HUES64 (cell line): Measurements from ENCODE around the gene NAA25.
"Not testable (repeated sequence)": the region's sequence is repeated elsewhere in the genome, so short reads cannot be mapped to it uniquely, and the experiment has no call there.

Source experiments
- H3K27ac ChIP-seq: 2 replicates; pipeline ENCODE4 v1.7.0; 2013; ENCODE audit warnings: low read depth, low read length, inconsistent platforms
- H3K27me3 ChIP-seq: 2 replicates; pipeline ENCODE4 v1.6.1; 2013; ENCODE audit warnings: mild to moderate bottlenecking, low read length; ENCODE audit not compliant: insufficient read depth
- H3K36me3 ChIP-seq: 2 replicates; pipeline ENCODE4 v1.6.1; 2013; ENCODE audit warnings: mild to moderate bottlenecking, low read length; ENCODE audit not compliant: insufficient read depth
- H3K4me1 ChIP-seq: 2 replicates; pipeline ENCODE4 v1.6.1; 2013; ENCODE audit warnings: mild to moderate bottlenecking, low read length, moderate library complexity; ENCODE audit not compliant: insufficient read depth
- H3K4me3 ChIP-seq: 2 replicates; pipeline ENCODE4 v1.5.1; 2013; ENCODE audit warnings: mild to moderate bottlenecking, low read length, moderate library complexity
- H3K9ac ChIP-seq: 2 replicates; pipeline ENCODE4 v1.6.1; 2013; ENCODE audit warnings: mild to moderate bottlenecking, low read depth, low read length
- H3K9me3 ChIP-seq: 2 replicates; pipeline ENCODE4 v1.6.1; 2013; ENCODE audit warnings: low read depth, low read length; ENCODE audit not compliant: insufficient read depth
- WGBS: fragments of 150-250, 120-280 bp; methylation state at CpG from one replicate; pipeline ENCODE4 v1.1.7; 2013; ENCODE audit warnings: missing lambda C conversion rate; 5-methylcytosine and 5-hydroxymethylcytosine counted together

NAA25 gene

DNA sequence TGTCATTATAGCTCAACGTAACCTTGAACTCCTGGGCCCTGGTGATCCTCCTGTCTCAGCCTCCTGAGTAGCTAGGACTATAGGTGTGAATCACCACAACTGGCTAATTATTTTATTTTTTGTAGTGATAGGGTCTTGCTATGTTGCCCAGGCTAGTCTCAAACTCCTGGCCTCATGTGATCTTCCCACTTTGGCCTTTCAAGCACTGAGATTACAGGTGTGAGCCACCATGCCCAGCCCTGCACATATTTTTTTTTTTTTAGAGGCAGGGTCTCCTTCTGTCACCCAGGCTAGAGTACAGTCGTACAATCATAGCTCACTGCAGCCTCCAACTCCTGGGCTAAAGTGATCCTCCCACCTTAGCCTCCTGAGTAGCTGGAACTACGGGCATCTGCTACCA, 104.5 kb downstream of the NAA25 start:
- H3K36me3 ChIP-seq, result no peaks in the 10 kb centered on the region
- no peak overlapping the region for H3K4me3 ChIP-seq
- no peak overlapping the region for H3K9ac ChIP-seq
- no peak overlapping the region for H3K27ac ChIP-seq
- WGBS, result 94% methylated on average over 3 of the region's 3 CpGs
- no peaks in the 10 kb centered on the region for H3K9me3 ChIP-seq
- no peaks in the 10 kb centered on the region for H3K27me3 ChIP-seq
- peaks cover 13% of the 10 kb centered on the region for H3K4me1 ChIP-seq

DNA sequence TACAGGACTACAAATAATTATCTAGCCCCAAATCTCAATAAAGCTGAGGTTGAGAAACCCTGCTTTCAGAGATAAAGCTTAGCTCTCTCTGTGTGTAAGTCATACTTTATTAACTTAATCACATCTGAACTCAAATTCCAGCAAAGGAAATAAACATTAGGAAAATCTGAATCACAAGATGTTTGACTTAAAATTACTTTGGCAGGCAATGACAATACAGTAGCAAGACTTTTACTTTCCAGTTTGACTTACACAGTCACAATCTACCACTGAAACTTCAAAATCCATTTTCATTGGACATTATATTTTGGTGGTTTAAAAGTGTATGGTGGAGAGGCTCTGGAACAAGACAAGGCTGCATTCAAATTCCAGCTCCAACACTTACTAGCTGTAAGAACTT, 107.0 kb downstream of the NAA25 start:
- H3K36me3 ChIP-seq, result no peaks in the 10 kb centered on the region
- H3K9ac ChIP-seq, result no peak overlapping the region
- no peaks in the 10 kb centered on the region for H3K9me3 ChIP-seq
- no peaks in the 10 kb centered on the region for H3K27me3 ChIP-seq
- no peak overlapping the region for H3K27ac ChIP-seq
- peaks cover 11% of the 10 kb centered on the region for H3K4me1 ChIP-seq
- H3K4me3 ChIP-seq, result no peak overlapping the region

DNA sequence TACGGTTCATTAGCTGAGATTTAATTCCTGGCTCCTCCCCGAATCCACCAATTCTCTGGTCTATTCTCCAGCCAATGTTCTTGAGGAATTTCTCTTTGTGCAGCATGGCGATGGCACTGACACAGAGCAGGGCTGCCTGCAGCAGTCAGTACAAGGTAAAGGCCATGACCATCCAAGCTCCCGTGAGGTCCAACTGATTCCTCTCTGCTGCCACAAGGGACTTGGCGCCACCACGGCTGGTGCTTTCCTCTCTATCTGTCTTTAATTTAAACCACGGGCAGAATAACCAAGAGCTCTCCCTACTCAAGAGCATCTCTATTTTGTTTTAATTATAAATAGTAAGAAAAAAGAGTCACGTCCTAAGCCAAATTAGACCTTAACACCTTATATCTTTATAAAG, 107.8 kb downstream of the NAA25 start:
- Histone ChIP-seq H3K4me3 (no peak overlapping the region), H3K36me3 (no peaks in the 10 kb centered on the region), H3K4me1 (peaks cover 4% of the 10 kb centered on the region; the same call in 1 of the 2 replicates), H3K27me3 (no peaks in the 10 kb centered on the region), H3K9me3 (no peaks in the 10 kb centered on the region), H3K27ac (no peak overlapping the region), H3K9ac (no peak overlapping the region)
- WGBS, result 93% methylated on average over 8 of the region's 8 CpGs

DNA sequence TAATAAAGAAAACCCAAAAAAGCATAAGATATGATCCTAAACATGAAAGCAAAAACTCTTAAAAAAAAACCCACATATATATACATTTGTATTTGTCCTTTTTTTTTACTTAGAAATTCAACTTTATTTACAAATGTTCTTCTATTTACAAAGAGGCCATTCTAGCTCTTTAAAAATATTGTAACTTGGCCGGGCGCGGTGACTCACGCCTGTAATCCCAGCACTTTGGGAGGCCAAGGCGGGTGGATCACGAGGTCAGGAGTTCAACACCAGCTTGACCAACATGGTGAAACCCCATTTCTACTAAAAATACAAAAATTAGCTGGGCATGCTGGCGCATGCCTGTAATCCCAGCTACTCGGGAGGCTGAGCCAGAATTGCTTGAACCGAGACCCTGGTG, 109.5 kb downstream of the NAA25 start:
- not testable (repeated sequence) for H3K27me3 ChIP-seq, H3K4me3 ChIP-seq, H3K36me3 ChIP-seq, H3K27ac ChIP-seq, H3K4me1 ChIP-seq, H3K9me3 ChIP-seq, H3K9ac ChIP-seq
- 94% methylated on average over 9 of the region's 9 CpGs for WGBS

DNA sequence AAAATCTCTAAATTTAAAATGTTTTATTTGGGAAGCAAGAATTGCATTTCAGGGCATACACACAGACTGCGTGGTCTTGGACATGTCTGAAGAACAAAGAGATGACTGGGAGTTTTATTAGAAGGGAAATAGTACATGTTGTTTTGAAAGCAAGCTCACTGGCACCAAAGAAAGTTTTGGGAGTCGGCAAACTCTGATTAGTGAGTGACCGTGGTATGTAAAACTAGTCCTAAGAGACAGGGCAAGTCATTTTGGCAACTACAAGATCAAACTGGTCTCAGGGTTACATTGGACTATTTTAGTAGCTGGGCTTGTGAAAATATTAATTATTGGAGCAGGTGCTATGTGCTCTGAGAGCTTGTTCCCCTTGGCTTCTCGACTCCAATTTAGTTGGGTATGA, 110.6 kb downstream of the NAA25 start:
- Histone ChIP-seq H3K27me3 (no peaks in the 10 kb centered on the region), H3K9ac (no peak overlapping the region), H3K4me1 (no peaks in the 10 kb centered on the region), H3K27ac (no peak overlapping the region), H3K36me3 (no peaks in the 10 kb centered on the region), H3K4me3 (no peak overlapping the region), H3K9me3 (no peaks in the 10 kb centered on the region)
- WGBS, result 96% methylated on average over 4 of the region's 4 CpGs

DNA sequence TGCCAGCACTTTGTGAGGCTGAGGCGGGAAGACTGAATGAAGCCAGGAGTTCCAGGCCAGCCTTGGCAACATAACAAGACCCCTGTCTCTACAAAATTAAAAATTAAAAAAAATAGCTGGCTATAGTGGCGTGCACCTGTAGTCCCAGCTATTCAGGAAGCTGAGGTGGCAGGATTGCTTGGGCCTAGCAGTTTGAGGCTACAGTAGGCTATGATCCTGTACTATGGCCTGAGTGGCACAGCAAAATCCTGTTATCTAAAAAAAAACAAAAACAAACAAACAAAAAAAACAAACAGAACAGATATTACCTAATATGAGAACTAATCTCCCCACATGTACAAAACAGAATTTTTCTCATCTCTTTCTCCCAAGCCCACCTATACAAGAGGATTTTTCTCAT, 111.3 kb downstream of the NAA25 start:
- no peak overlapping the region for H3K27ac ChIP-seq
- H3K4me3 ChIP-seq, result no peak overlapping the region
- no peaks in the 10 kb centered on the region for H3K36me3 ChIP-seq
- H3K4me1 ChIP-seq, result no peaks in the 10 kb centered on the region
- WGBS, result 96% methylated on average over 2 of the region's 2 CpGs
- H3K9ac ChIP-seq, result no peak overlapping the region
- no peaks in the 10 kb centered on the region for H3K27me3 ChIP-seq
- no peaks in the 10 kb centered on the region for H3K9me3 ChIP-seq

DNA sequence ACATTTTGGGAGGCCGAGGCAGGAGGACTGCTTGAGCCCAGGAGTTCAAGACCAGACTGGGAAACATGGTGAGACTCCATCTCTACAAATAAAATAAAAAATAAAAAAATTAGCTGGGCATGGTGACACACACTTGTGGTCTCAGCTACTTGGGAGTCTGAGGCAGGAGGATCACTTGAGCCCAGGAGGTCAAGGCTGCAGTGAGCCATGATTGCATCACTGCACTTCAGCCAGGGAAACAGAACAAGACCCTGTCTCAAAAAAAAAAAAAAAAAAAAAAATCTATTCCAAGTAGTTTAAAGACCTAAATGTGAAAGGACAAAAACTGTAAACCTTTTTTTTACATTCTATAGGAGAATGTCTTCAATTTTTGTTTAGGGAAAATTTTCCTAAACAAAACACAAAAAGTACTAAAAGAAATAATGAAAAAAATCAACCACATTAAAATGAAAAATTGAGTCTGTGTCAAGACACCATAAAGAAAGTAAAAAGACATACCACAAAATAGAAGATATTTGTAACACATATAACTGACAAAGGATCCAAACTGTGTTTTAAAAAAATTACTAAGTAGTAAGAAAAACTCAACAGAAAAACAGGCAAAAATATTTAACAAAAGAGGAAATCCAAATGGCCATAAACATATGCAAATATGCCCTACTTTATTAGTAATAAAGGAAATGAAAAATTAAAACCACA, 112.7 kb downstream of the NAA25 start:
- no peaks in the 10 kb centered on the region for H3K27me3 ChIP-seq
- H3K27ac ChIP-seq, result no peak overlapping the region
- H3K4me3 ChIP-seq, result no peak overlapping the region
- no peaks in the 10 kb centered on the region for H3K9me3 ChIP-seq
- no peaks in the 10 kb centered on the region for H3K4me1 ChIP-seq
- no peaks in the 10 kb centered on the region for H3K36me3 ChIP-seq
- 100% methylated on average over 1 of the region's 1 CpG for WGBS
- H3K9ac ChIP-seq, result no peak overlapping the region

DNA sequence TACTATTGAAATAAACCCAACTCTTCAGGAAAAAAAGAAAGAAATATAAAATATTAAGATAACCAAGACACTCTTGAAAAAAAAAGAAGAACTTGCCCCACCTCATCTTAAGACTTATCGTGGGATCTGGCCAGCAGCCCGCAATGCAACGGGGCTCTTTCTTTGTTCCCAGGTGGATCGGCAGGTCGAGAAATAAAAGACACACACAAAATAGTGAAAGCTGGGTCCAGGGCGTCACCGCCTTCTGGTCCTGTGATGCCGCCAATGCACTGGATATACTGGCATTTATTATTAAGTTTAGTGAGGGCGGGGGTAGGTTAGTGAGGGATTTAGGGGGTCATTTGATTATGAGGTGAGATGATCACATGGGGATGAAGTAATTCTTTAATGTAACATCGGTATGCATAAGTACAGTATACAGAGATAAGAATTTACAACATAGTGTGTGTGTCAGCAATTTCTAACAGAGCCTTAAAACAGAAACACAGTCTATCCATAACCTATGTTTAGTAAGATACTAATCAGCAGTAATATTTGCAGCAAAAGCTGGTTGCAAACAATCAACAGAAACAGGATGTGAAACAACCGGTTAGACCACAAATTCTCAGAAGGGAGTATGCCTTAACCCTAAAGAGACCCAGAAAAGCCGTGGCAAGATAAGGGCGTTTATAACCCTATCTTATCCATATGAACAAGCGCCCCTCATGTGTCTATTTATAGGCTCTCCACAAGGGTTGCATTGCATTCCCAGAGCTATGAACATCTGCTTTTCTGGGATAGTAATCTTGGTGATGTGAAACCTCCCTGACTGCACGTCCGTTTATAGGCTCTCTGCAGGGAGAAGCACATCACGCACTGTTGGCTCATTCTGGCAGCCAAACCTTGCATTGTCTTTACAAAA, 114.1 kb downstream of the NAA25 start:
- not testable (repeated sequence) for H3K27me3 ChIP-seq, H3K4me3 ChIP-seq, H3K27ac ChIP-seq, H3K36me3 ChIP-seq, H3K9me3 ChIP-seq, H3K4me1 ChIP-seq, H3K9ac ChIP-seq
- 94% methylated on average over 17 of the region's 17 CpGs for WGBS

DNA sequence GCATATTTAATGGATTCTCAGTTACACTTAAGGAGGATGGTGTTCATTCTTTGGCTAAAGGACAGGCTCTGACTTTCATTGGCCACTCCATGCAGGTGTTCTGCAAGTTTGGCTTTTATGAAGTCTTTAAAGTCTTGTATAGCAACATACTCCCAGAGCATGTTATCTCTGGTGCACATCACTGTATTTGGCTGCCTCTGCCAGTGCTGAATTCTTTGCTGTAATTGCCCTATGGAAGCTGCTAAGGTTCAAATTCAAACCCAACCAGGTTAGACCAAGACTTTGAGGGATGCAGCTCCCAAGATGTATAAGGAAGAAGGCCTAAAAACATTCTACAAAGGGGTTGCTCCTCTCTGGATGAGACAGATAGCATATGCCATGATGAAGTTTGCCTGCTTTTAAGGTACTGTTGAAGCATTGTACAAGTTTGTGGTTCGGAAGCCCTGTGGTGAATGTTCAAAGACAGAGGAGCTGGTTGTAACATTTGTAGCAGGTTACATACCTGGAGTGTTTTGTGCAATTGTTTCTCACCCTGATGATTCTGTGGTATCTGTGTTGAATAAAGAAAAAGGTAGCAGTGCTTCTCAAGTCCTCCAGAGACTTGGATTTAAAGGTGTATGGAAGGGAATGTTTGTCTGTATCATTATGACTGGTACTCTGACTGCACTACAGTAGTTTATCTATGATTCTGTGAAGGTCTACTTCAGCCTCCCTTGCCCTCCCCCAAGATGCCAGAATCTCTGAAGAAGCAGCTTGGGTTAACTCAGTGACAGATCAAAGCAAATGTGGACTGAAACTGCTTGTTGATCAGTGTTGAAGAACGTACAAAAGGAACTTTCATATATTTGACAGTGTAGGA, 115.1 kb downstream of the NAA25 start:
- no peak overlapping the region for H3K9ac ChIP-seq
- no peaks in the 10 kb centered on the region for H3K27me3 ChIP-seq
- H3K27ac ChIP-seq, result no peak overlapping the region
- H3K9me3 ChIP-seq, result no peaks in the 10 kb centered on the region
- WGBS, result 95% methylated on average over 2 of the region's 2 CpGs
- H3K36me3 ChIP-seq, result 0 out of 2 replicates have a peak, but pooled peaks cover 5% of the 10 kb centered on the region
- H3K4me1 ChIP-seq, result no peaks in the 10 kb centered on the region
- no peak overlapping the region for H3K4me3 ChIP-seq

DNA sequence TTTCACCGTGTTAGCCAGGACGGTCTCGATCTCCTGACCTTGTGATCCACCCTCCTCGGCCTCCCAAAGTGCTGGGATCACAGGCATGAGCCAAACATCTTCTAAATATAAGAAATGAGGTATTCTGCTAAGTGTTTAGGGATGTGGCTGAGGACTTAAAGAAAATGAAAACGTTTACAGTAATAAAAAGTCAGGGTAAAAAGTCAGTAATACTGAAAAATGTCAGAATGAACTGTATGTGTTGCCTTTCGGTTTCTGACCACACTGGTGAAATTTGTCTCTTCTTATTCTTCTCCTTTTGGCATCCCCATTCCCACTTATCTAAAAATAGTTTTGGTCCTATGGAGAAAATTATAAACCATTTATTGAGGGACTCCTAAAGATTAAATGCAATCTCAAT, 116.1 kb downstream of the NAA25 start:
- Histone ChIP-seq H3K4me3 (no peak overlapping the region), H3K27me3 (no peaks in the 10 kb centered on the region), H3K9ac (no peak overlapping the region), H3K36me3 (0 out of 2 replicates have a peak, but pooled peaks cover 5% of the 10 kb centered on the region), H3K27ac (no peak overlapping the region), H3K9me3 (no peaks in the 10 kb centered on the region), H3K4me1 (no peaks in the 10 kb centered on the region)
- 86% methylated on average over 6 of the region's 6 CpGs for WGBS

DNA sequence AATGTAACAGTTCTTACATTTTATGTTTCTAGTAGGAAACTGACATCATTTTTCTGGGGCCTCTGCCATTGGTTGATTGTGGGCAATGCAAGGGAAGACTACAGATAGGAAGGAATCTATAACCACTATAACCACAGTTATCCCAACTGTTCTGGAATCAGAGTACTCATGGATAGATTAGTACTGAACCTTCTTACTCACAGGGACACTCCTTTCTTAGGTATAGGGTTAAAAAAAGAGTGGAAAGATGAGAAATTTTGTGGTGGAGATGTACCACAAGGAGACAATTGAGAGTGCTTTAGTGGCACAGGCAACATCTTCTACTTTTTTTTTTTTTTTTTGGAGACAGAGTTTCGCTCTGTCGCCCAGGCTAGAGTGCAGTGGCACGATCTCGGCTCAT, 116.6 kb downstream of the NAA25 start:
- 0 out of 2 replicates have a peak, but pooled peaks cover 5% of the 10 kb centered on the region for H3K36me3 ChIP-seq
- no peak overlapping the region for H3K9ac ChIP-seq
- no peaks in the 10 kb centered on the region for H3K27me3 ChIP-seq
- WGBS, result 88% methylated on average over 4 of the region's 4 CpGs
- H3K4me1 ChIP-seq, result no peaks in the 10 kb centered on the region
- H3K4me3 ChIP-seq, result no peak overlapping the region
- no peak overlapping the region for H3K27ac ChIP-seq
- H3K9me3 ChIP-seq, result no peaks in the 10 kb centered on the region
